NB4 (cell line): ENCODE data around the gene TMEM207.
A peak's percentile ranks its signal among the peaks of the same experiment; 100 is the strongest.
"Not testable (repeated sequence)": the region's sequence is repeated elsewhere in the genome, so short reads cannot be mapped to it uniquely, and the experiment has no call there.

Experiments used
- DNase-seq: peaks from one replicate; pipeline ENCODE4 v3.0.0; 2010; ENCODE audit warnings: low read depth
- H3K4me3 ChIP-seq: one replicate; pipeline ENCODE4 v1.5.1; 2011; ENCODE audit warnings: mild to moderate bottlenecking, low read depth, low read length, moderate library complexity
- CTCF ChIP-seq: IDR thresholded peaks from one replicate; pipeline ENCODE4 v1.5.1; 2012; ENCODE audit warnings: low read depth, low read length
- MAX ChIP-seq: IDR thresholded peaks from 2 replicates; pipeline ENCODE4 v1.6.1; 2011; ENCODE audit warnings: low read depth, low read length
- MYC ChIP-seq: IDR thresholded peaks from 2 replicates; pipeline ENCODE4 v1.6.1; 2011; ENCODE audit warnings: low read depth, low read length
- POLR2A ChIP-seq: IDR thresholded peaks from 2 replicates; pipeline ENCODE4 v1.6.1; 2011; ENCODE audit warnings: mild to moderate bottlenecking; ENCODE audit not compliant: insufficient read length; ENCODE audit errors: extremely low read depth

Gene TMEM207

DNA sequence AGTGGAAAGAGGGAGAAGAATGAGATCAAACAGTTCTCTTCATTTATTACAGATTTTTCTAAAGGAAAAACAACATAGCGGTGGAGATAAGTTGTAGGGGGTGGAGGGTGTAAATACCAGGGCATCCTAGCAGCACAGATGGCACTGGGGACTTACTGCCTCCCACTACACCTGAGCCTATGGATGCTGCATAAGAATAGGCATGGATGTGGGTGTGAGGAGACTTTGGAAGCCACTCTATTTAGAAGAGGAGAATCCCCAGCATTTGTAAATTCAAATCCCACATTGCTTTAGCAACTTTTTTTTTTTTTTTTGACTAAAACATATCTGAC, 36.8 kb upstream of the TMEM207 start:
- TF ChIP-seq CTCF (no peak), MYC (no peak), POLR2A (no peak), MAX (no peak)
- no peak overlapping the region for H3K4me3 ChIP-seq
- no peak for DNase-seq

DNA sequence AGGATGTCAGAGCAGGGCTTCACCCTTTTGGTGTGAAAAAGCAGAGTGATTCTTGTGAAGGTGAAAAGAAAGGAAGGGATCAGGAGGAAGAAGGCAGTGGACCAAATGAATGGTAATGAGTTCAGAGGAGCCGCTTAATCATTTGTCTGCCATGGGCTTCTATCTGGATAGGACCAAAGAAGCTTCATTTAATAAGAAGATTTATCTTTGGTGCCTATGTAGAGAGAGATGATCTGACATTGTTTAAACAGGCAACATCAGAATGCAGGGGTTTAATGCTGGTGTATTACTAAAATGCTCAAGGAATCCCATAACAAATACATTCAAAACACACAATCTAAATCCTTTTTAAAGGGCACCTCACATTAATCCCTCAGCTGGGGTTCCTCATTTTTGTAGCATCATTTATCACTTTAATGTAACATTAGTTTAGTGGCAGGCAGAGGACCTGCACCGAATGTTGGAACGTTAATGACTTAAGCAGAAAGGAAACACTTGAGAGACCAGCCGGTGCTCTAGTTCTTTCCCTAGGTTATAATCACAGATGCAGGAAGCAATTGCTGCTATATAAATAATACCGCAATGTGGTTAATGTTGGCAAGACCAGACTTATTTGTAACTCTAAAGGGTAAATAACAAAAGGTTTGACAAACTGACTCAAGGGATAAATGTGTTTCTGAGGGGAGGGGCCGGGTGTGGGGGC, 36.3 kb upstream of the TMEM207 start:
- H3K4me3 ChIP-seq, result no peak overlapping the region
- no peak for DNase-seq

GRCh38 chr3:190481779-190482178, 32.1 kb upstream of the TMEM207 start:
- H3K4me3 ChIP-seq, result no peak overlapping the region
- TF ChIP-seq CTCF (no peak), POLR2A (no peak), MAX (no peak), MYC (no peak)
- DNase-seq, result no peak

More for the DNA sequence above, 36.3 kb upstream of the TMEM207 start:
- TF ChIP-seq POLR2A (no peak), MAX (no peak), CTCF (no peak), MYC (no peak)

DNA sequence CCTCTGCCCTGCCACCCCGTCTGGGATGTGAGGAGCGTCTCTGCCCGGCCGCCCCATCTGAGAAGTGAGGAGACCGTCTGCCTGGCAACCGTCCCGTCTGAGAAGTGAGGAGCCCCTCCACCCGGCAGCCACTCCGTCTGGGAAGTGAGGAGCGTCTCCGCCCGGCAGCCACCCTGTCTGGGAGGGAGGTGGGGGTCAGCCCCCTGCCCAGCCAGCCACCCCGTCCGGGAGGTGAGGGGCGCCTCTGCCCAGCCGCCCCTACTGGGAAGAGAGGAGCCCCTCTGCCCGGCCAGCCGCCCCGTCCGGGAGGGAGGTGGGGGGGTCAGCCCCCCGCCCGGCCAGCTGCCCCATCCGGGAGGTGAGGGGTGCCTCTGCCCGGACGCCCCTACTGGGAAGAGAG, 23.6 kb upstream of the TMEM207 start:
- H3K4me3 ChIP-seq, DNase-seq: not testable (repeated sequence)

GRCh38 chr3:190467922-190468321, 18.2 kb upstream of the TMEM207 start:
- no peak for TF ChIP-seq MYC
- no peak for TF ChIP-seq CTCF
- TF ChIP-seq MAX, result no peak
- TF ChIP-seq POLR2A, result no peak
- no peak for DNase-seq
- H3K4me3 ChIP-seq, result no peak overlapping the region

DNA sequence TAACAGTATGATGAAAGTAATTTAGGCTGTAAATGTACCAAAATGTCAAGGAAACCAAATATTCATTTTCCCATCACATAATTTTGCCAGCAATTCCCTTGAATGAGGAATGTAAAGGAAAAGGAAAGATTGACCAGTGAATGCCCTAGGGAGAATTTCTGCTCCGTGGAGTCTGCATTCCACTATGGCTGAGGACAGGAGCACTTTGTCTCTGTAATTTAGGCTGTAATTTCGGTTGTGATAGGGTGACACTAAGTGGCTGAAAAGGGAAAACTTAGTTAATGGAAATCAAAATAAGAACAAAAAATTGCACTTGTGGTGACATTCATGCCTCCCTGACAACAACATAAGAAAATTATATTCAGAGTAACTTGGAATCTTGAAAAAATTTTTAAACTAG, 8.3 kb upstream of the TMEM207 start:
- peak; percentile 16 for DNase-seq
- H3K4me3 ChIP-seq, result no peak overlapping the region
- TF ChIP-seq MYC, result no peak
- TF ChIP-seq MAX, result no peak
- no peak for TF ChIP-seq CTCF
- TF ChIP-seq POLR2A, result no peak
